ENCODE measurements around the gene SAMD3. TPM values are rescaled to one million over a fixed set of nuclear protein-coding genes. Genes with fewer than 3 reads are reported as not detected.
A peak's percentile ranks its signal among the peaks of the same experiment; 100 is the strongest.

Gene SAMD3
- total RNA-seq, 1 experiment from 2014 or later: 0.39 TPM

GRCh38 chr6:130204322-130204721 lies 18.4 kb downstream of the SAMD3 start:
- H2AFZ ChIP-seq (ENCODE audit: low read length): no peak overlapping the region
- H3K9ac ChIP-seq (ENCODE audit: extremely low read depth, insufficient read length, low read length): no peak overlapping the region
- no peaks in the 10 kb centered on the region for H3K27me3 ChIP-seq (ENCODE audit: insufficient read depth, low read length)
- Mint-ChIP-seq H3K36me3 (ENCODE audit: insufficient read depth in 1 of 3, low read depth in 3 of 3) (peaks cover 7 to 32% (median 31%) of the 10 kb centered on the region in 3 experiments), H3K27me3 (ENCODE audit: low read depth) (no peaks in the 10 kb centered on the region), H3K4me3 (no peak overlapping the region), H3K9me3 (peaks cover 9 to 22% of the 10 kb centered on the region in 2 experiments), H3K4me1 (peaks cover 28 to 29% of the 10 kb centered on the region in 2 experiments), H3K27ac (peak overlapping the region in 1 of 3 experiments; percentile 7; a peak in 1 of 7 replicates)
- H3T11ph ChIP-seq (ENCODE audit: low read length): no peak overlapping the region
- no peak overlapping the region for H4K91ac ChIP-seq (ENCODE audit: insufficient read length, low read depth, low read length)
- DNase-seq: no peak
- no peak overlapping the region for H3K56ac ChIP-seq (ENCODE audit: insufficient read length, low read depth, low read length)
- no peak overlapping the region for H2AK5ac ChIP-seq (ENCODE audit: insufficient read length, low read length)
- H3K23me2 ChIP-seq (ENCODE audit: insufficient read length, low read depth, low read length, poor library complexity, severe bottlenecking): no peaks in the 10 kb centered on the region
- H3K18ac ChIP-seq (ENCODE audit: insufficient read length, low read depth, low read length): no peak overlapping the region
- H2BK15ac ChIP-seq (ENCODE audit: low read depth, low read length): no peak overlapping the region
- no CpG with 5 or more reads among the region's 3 CpGs for WGBS (ENCODE audit: extremely low coverage, insufficient read length, low lambda C conversion rate)
- no peak overlapping the region for H2BK120ac ChIP-seq (ENCODE audit: low read depth, low read length, poor library complexity, severe bottlenecking)
- H3K23ac ChIP-seq (ENCODE audit: insufficient read length, low read depth, low read length): no peak overlapping the region
- no peaks in the 10 kb centered on the region for H3K79me2 ChIP-seq (ENCODE audit: insufficient read depth, low read length)
- no peak overlapping the region for H3K4me2 ChIP-seq (ENCODE audit: insufficient read depth, insufficient read length, low read length)
- no peak overlapping the region for H3K27ac ChIP-seq (ENCODE audit: insufficient read length, low read depth, low read length)
- H4K5ac ChIP-seq (ENCODE audit: insufficient read length, low read depth, low read length): no peak overlapping the region
- H2BK20ac ChIP-seq (ENCODE audit: low read depth, low read length, poor library complexity, severe bottlenecking): no peak overlapping the region
- H3K4ac ChIP-seq (ENCODE audit: low read depth, low read length): no peak overlapping the region
- H2BK12ac ChIP-seq (ENCODE audit: insufficient read length, low read depth, low read length): no peak overlapping the region
- H3K9me3 ChIP-seq (ENCODE audit: control insufficient read depth, low read depth, low read length): peaks cover 7% of the 10 kb centered on the region
- TF ChIP-seq CTCF (conservative IDR thresholded peaks at IDR 0.05): no peak
- H3K14ac ChIP-seq (ENCODE audit: insufficient read depth, low read length): no peak overlapping the region
- no peaks in the 10 kb centered on the region for H4K20me1 ChIP-seq (ENCODE audit: control insufficient read depth, insufficient read depth, insufficient read length)
- H4K8ac ChIP-seq (replicated peaks; ENCODE audit: insufficient read length, low read depth, low read length): no peak overlapping the region
- no peaks in the 10 kb centered on the region for H3K79me1 ChIP-seq (ENCODE audit: insufficient read depth, low read depth, low read length, poor library complexity, severe bottlenecking)
- no peak overlapping the region for H2BK5ac ChIP-seq (ENCODE audit: insufficient read length, low read length)
- peaks cover 7% of the 10 kb centered on the region for H3K4me1 ChIP-seq (ENCODE audit: insufficient read depth, low read length)
